GM23338 (cell line): Measurements from ENCODE around the gene OGFOD2. TPM values are rescaled to one million over a fixed set of nuclear protein-coding genes. Genes with fewer than 3 reads are reported as not detected.

Experiments used
- ATAC-seq: fragments of 200-7000 bp; cut with Tn5 transposase; 3 replicates; pipeline ENCODE4 v1.9.1; 2020
- DNase-seq: peaks from one replicate; pipeline ENCODE4 v3.0.0-alpha.2; 2015; ENCODE audit warnings: low spot score
- H2AFZ ChIP-seq: fragments of 200-600 bp; sonication (generic); 2 replicates; pipeline ENCODE4 v1.8.0; 2016; ENCODE audit warnings: antibody characterized with exemption, mild to moderate bottlenecking, moderate library complexity
- H3F3A ChIP-seq: fragments of 200-600 bp; sonication (generic); replicated peaks from 2 replicates; pipeline ENCODE4 v1.8.0; 2017; ENCODE audit warnings: antibody characterized with exemption, mixed run types, low read depth
- H3K27ac ChIP-seq: fragments of 200-600 bp; sonication (generic); 2 replicates; pipeline ENCODE4 v1.6.1; 2016; ENCODE audit warnings: low read depth
- H3K27me3 ChIP-seq: fragments of 200-600 bp; sonication (generic); 2 replicates; pipeline ENCODE4 v1.8.0; 2016; ENCODE audit warnings: mild to moderate bottlenecking, mixed run types, moderate library complexity; ENCODE audit not compliant: insufficient read depth
- H3K36me3 ChIP-seq: fragments of 200-600 bp; sonication (generic); 2 replicates; pipeline ENCODE4 v1.8.0; 2016; ENCODE audit warnings: mild to moderate bottlenecking; ENCODE audit not compliant: insufficient read depth
- H3K4me1 ChIP-seq: fragments of 200-600 bp; sonication (generic); 2 replicates; pipeline ENCODE4 v1.8.0; 2016; ENCODE audit warnings: mild to moderate bottlenecking, moderate library complexity; ENCODE audit not compliant: insufficient read depth
- H3K4me2 ChIP-seq: fragments of 200-600 bp; sonication (generic); 2 replicates; pipeline ENCODE4 v1.7.1; 2017; ENCODE audit warnings: mixed run types
- H3K4me3 ChIP-seq: fragments of 200-600 bp; sonication (generic); 2 replicates; pipeline ENCODE4 v1.6.1; 2016; ENCODE audit warnings: mixed run types
- H3K79me2 ChIP-seq: fragments of 200-600 bp; sonication (generic); replicated peaks from 2 replicates; pipeline ENCODE4 v1.8.0; 2017; ENCODE audit warnings: mild to moderate bottlenecking; ENCODE audit not compliant: insufficient read depth
- H3K9me2 ChIP-seq: fragments of 200-600 bp; sonication (generic); 2 replicates; pipeline ENCODE4 v1.8.0; 2017; ENCODE audit not compliant: insufficient read depth
- H4K20me1 ChIP-seq: fragments of 200-600 bp; sonication (generic); replicated peaks from 2 replicates; pipeline ENCODE4 v1.8.0; 2017; ENCODE audit warnings: mild to moderate bottlenecking; ENCODE audit not compliant: insufficient read depth
- H3K27ac Mint-ChIP-seq: 2 replicates; pipeline ENCODE4 v1.8.0; 2020; ENCODE audit warnings: inconsistent platforms, mild to moderate bottlenecking, moderate library complexity, mixed read lengths
- H3K27me3 Mint-ChIP-seq: 3 replicates; pipeline ENCODE4 v1.8.0; 2022; ENCODE audit warnings: low read depth, mild to moderate bottlenecking, moderate library complexity, mixed read lengths, inconsistent platforms; ENCODE audit not compliant: insufficient read depth, poor library complexity
- H3K36me3 Mint-ChIP-seq: 3 replicates; pipeline ENCODE4 v1.8.0; 2021; ENCODE audit warnings: low read depth, mild to moderate bottlenecking, inconsistent platforms, moderate library complexity, mixed read lengths
- H3K4me1 Mint-ChIP-seq: 3 replicates; pipeline ENCODE4 v1.8.0; 2020; ENCODE audit warnings: mild to moderate bottlenecking, inconsistent platforms, mixed read lengths
- H3K4me3 Mint-ChIP-seq: 3 replicates; pipeline ENCODE4 v1.8.0; 2021; ENCODE audit warnings: moderate library complexity, mild to moderate bottlenecking, inconsistent platforms, mixed read lengths
- H3K9me3 Mint-ChIP-seq: 3 replicates; pipeline ENCODE4 v1.8.0; 2020; ENCODE audit warnings: moderate library complexity, mild to moderate bottlenecking, inconsistent platforms, mixed read lengths
- CREB1 ChIP-seq: fragments of 250-450 bp; sonication (Bioruptor Pico); IDR thresholded peaks from 2 replicates; pipeline ENCODE4 v1.5.0; 2020; ENCODE audit warnings: low read depth, mild to moderate bottlenecking, moderate library complexity
- CTCF ChIP-seq, 2 experiments: fragments of 200-600 bp in 1 of 2; sonication (generic) in 1 of 2; conservative IDR thresholded peaks; 2 replicates each; pipeline versions ENCODE4 v1.5.1 to v1.6.1; 2016 to 2017; ENCODE audit warnings: antibody characterized with exemption in 2 of 2, low read depth in 2 of 2, mild to moderate bottlenecking in 2 of 2, moderate library complexity in 1 of 2
- ETS1 ChIP-seq: IDR thresholded peaks from 2 replicates; pipeline ENCODE4 v1.6.1; 2016; ENCODE audit warnings: antibody characterized with exemption
- EZH2phosphoT487 ChIP-seq: fragments of 200-600 bp; sonication (generic); IDR thresholded peaks from one replicate; pipeline ENCODE4 v1.8.1; 2018; ENCODE audit warnings: antibody characterized with exemption; ENCODE audit not compliant: unreplicated experiment
- JUNB ChIP-seq: IDR thresholded peaks from one replicate; pipeline ENCODE4 v1.6.1; 2016; ENCODE audit warnings: antibody characterized with exemption; ENCODE audit not compliant: unreplicated experiment
- NANOG ChIP-seq: IDR thresholded peaks from 2 replicates; pipeline ENCODE4 v1.6.1; 2016; ENCODE audit warnings: antibody characterized with exemption, borderline replicate concordance
- POLR2AphosphoS5 ChIP-seq: IDR thresholded peaks from 2 replicates; pipeline ENCODE4 v1.6.1; 2016; ENCODE audit warnings: antibody characterized with exemption, low read depth
- REST ChIP-seq: IDR thresholded peaks from one replicate; pipeline ENCODE4 v1.6.1; 2018; ENCODE audit warnings: antibody characterized with exemption; ENCODE audit not compliant: unreplicated experiment
- STAT1 ChIP-seq: IDR thresholded peaks from one replicate; pipeline ENCODE4 v1.6.1; 2016; ENCODE audit warnings: antibody characterized with exemption; ENCODE audit not compliant: unreplicated experiment
- ZNF114 ChIP-seq: fragments of 250-450 bp; sonication (Bioruptor Pico); IDR thresholded peaks from 2 replicates; pipeline ENCODE4 v1.5.0; 2020; ENCODE audit warnings: mild to moderate bottlenecking, moderate library complexity
- ZNF331 ChIP-seq: fragments of 250-450 bp; sonication (Bioruptor Pico); IDR thresholded peaks from 2 replicates; pipeline ENCODE4 v1.5.0; 2020; ENCODE audit warnings: low read depth, mild to moderate bottlenecking, moderate library complexity
- ZNF462 ChIP-seq: fragments of 250-450 bp; sonication (Bioruptor Pico); IDR thresholded peaks from 2 replicates; pipeline ENCODE4 v1.5.0; 2020; ENCODE audit warnings: mild to moderate bottlenecking, moderate library complexity
- polyA plus RNA-seq: library from polyadenylated mRNA; unstranded; fragments of >200 nt; fragmentation: Nextera tagmentation; extraction: Ambion mirVana; gene quantifications from 2 replicates; pipeline ENCODE4 v1.2.1, GENCODE V29; 2016
- total RNA-seq: library from RNA; depleted of rRNA; stranded (reverse); fragments of >200 nt; shearing (Covaris generic); gene quantifications from 2 replicates; pipeline ENCODE4 v1.2.3, GENCODE V29; 2014

OGFOD2 gene
- total and polyA plus RNA-seq, 2 experiments from 2014 or later, result 13.1 to 16.1 TPM

GRCh38 chr12:122959566-122960192 lies 15.4 kb upstream of the OGFOD2 start (continued):
- no peak for TF ChIP-seq ZNF462 (CRISPR knock-in tag)
- no peak for TF ChIP-seq JUNB
- no peak for TF ChIP-seq POLR2AphosphoS5
- no peak for TF ChIP-seq ZNF114 (CRISPR knock-in tag)
- no peak for TF ChIP-seq NANOG

GRCh38 chr12:122960193-122960569 lies 14.9 kb upstream of the OGFOD2 start:
- Histone ChIP-seq H3K4me3 (no peak overlapping the region), H4K20me1 (no peaks in the 10 kb centered on the region), H3K27ac (no peak overlapping the region), H2AFZ (no peak overlapping the region), H3K4me1 (no peaks in the 10 kb centered on the region; the same call in 1 of the 2 replicates), H3K36me3 (no peaks in the 10 kb centered on the region), H3K79me2 (no peaks in the 10 kb centered on the region), H3K9me2 (no peaks in the 10 kb centered on the region), H3K27me3 (no peaks in the 10 kb centered on the region), H3K4me2 (no peak overlapping the region), H3F3A (no peaks in the 10 kb centered on the region)
- Mint-ChIP-seq H3K4me3 (no peak overlapping the region), H3K27me3 (peaks cover 2% of the 10 kb centered on the region), H3K9me3 (no peaks in the 10 kb centered on the region), H3K27ac (no peak overlapping the region), H3K36me3 (peaks cover 3% of the 10 kb centered on the region; the same call in 1 of the 3 replicates), H3K4me1 (peaks cover 10% of the 10 kb centered on the region)
- ATAC-seq (no peak), DNase-seq (no peak)
- no peak for TF ChIP-seq ETS1
- TF ChIP-seq STAT1, result no peak
- TF ChIP-seq ZNF331, result no peak
- TF ChIP-seq CTCF (conservative IDR thresholded peaks at IDR 0.05; ENCODE audit: low read depth in 2 of 2), result no peak
- TF ChIP-seq REST, result no peak
- no peak for TF ChIP-seq CREB1 (CRISPR knock-in tag)
- TF ChIP-seq JUNB, result no peak
- TF ChIP-seq EZH2phosphoT487, result no peak
